ENCODE results near the gene TIGD6. TPM values are rescaled to one million over a fixed set of nuclear protein-coding genes. Genes with fewer than 3 reads are reported as not detected.
A peak's percentile ranks its signal among the peaks of the same experiment; 100 is the strongest.

TIGD6 gene
- total RNA-seq, 1 experiment from 2014 or later = 2.1 TPM

- DNase-seq (ENCODE audit: low read depth, low spot score) (no peak), ATAC-seq (peak; percentile 28)
- CTCF ChIA-PET = interaction anchor here (1.0 to 1.9 kb wide), 3 partner anchors 10 to 163 kb away, joined by 4 to 13 read pairs (median 5); no protein-coding TSS in a partner anchor
- H3K4me2 ChIP-seq (ENCODE audit: low read length) = peak overlapping the region; percentile 75
- H3K36me3 ChIP-seq (ENCODE audit: control insufficient read depth in 1 of 2, insufficient read depth in 2 of 2, low read length in 2 of 2) = peaks cover 6 to 12% of the 10 kb centered on the region in 2 experiments; a peak in 3 of 4 replicates
- H3K27me3 ChIP-seq (ENCODE audit: insufficient read depth, low read length) = no peaks in the 10 kb centered on the region
- H3K9me3 ChIP-seq (ENCODE audit: control insufficient read depth in 1 of 2, insufficient read depth in 1 of 2, low read depth in 1 of 2, low read length in 2 of 2) = no peaks in the 10 kb centered on the region
- POLR2A ChIA-PET = interaction anchor here (1.1 to 1.8 kb wide), 5 partner anchors 17 to 449 kb away, joined by 3 to 9 read pairs (median 3); partner anchors contain the start of genes RPS14 and SLC26A2
- peak overlapping the region; percentile 96 for H3K9ac ChIP-seq (ENCODE audit: low read length)
- H3K4me3 ChIP-seq (replicated peaks in 1 of 2; ENCODE audit: low read depth in 1 of 2, low read length in 2 of 2) = peak overlapping the region; percentile 95 to 98
- RAD21 ChIA-PET (ENCODE audit: low non-redundant PET in 1 of 2, low total read pairs in 2 of 2, uncharacterized antibody in 2 of 2, unreplicated experiment in 2 of 2) = interaction anchor here (0.6 to 1.3 kb wide), 3 partner anchors 22 to 41 kb away, joined by 3 to 4 read pairs (median 3); partner anchors contain the start of gene SLC26A2 (in 1 of the 2)
- H3K79me2 ChIP-seq (ENCODE audit: insufficient read depth, low read length) = peaks cover 55% of the 10 kb centered on the region
- H4K20me1 ChIP-seq (ENCODE audit: insufficient read depth) = no peaks in the 10 kb centered on the region
- BruUV-seq (replicated peaks) = no TSS peak
- TF ChIP-seq, protein P1, sequence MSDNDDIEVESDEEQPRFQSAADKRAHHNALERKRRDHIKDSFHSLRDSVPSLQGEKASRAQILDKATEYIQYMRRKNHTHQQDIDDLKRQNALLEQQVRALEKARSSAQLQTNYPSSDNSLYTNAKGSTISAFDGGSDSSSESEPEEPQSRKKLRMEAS (IDR thresholded peaks at IDR 0.05) = no peak
- no peak for TF ChIP-seq CBX3 (IDR thresholded peaks at IDR 0.05; ENCODE audit: low read depth)
- TF ChIP-seq ZFX (IDR thresholded peaks at IDR 0.05) = no peak
- no peak for TF ChIP-seq REST (IDR thresholded peaks at IDR 0.05; ENCODE audit: low read depth)
- no peak for TF ChIP-seq EZH2 (IDR thresholded peaks at IDR 0.05)
- TF ChIP-seq ZNF274 (IDR thresholded peaks at IDR 0.05; ENCODE audit: low read depth, low read length) = no peak
- no peak for TF ChIP-seq TCF7L2 (IDR thresholded peaks at IDR 0.05; ENCODE audit: borderline replicate concordance, extremely low read depth, insufficient read depth, insufficient read length)
- TF ChIP-seq SIN3A (IDR thresholded peaks at IDR 0.05; ENCODE audit: low read depth) = no peak
- no peak for TF ChIP-seq CEBPB (IDR thresholded peaks at IDR 0.05; ENCODE audit: low read depth)
- TF ChIP-seq SP1 (IDR thresholded peaks at IDR 0.05; ENCODE audit: low read depth) = no peak
- no peak for TF ChIP-seq FOSL1 (IDR thresholded peaks at IDR 0.05; ENCODE audit: low read depth)
- no peak for TF ChIP-seq CTCF (IDR thresholded peaks at IDR 0.05 in 2 of 3, conservative IDR thresholded peaks at IDR 0.05 in 1 of 3; ENCODE audit: borderline replicate concordance in 1 of 3, insufficient read depth in 1 of 3, low read depth in 2 of 3, low read length in 2 of 3)
- TF ChIP-seq EZH2phosphoT487 (IDR thresholded peaks at IDR 0.05; ENCODE audit: borderline replicate concordance) = no peak
- no peak for TF ChIP-seq EGR1 (IDR thresholded peaks at IDR 0.05; ENCODE audit: low read depth)
- no peak for TF ChIP-seq JUND (IDR thresholded peaks at IDR 0.05)
- no peak for TF ChIP-seq YY1 (IDR thresholded peaks at IDR 0.05; ENCODE audit: extremely low read depth, insufficient replicate concordance, low read depth, low read length)
- no peak for TF ChIP-seq ZBTB33 (IDR thresholded peaks at IDR 0.05; ENCODE audit: extremely low read depth, insufficient replicate concordance, low read length)
- no peak for TF ChIP-seq RAD21 (IDR thresholded peaks at IDR 0.05; ENCODE audit: low read depth)
- TF ChIP-seq ELF1 (IDR thresholded peaks at IDR 0.05; ENCODE audit: borderline replicate concordance, low read depth) = no peak
- no peak for TF ChIP-seq SRF (IDR thresholded peaks at IDR 0.05; ENCODE audit: low read depth)
- peaks cover 9 to 26% of the 10 kb centered on the region in 2 experiments; a peak in 3 of 4 replicates for H3K4me1 ChIP-seq (ENCODE audit: control insufficient read depth in 1 of 2, insufficient read depth in 2 of 2, low read length in 2 of 2)
- H3K9me2 ChIP-seq (ENCODE audit: insufficient read depth) = no peaks in the 10 kb centered on the region
- intact Hi-C loops (cut with micrococcal nuclease) = loop anchor here (2.0 to 10.0 kb wide), 3 partner anchors 122 to 354 kb away; partner anchors contain the start of gene TCOF1
- no peak overlapping the region for H2AFZ ChIP-seq (ENCODE audit: low read depth, low read length, poor library complexity, severe bottlenecking)
- peak overlapping the region; percentile 87 for H3K27ac ChIP-seq (ENCODE audit: low read depth, low read length)
Measured at GRCh38 chr5:150000990-150001659, 671 bp upstream of the TIGD6 start.

Measured in HCT116 (cell line).